Activated CD4-positive, alpha-beta T cell treated with anti-CD3 and anti-CD28 coated beads for 1 hour (primary cell): Measurements from ENCODE around the gene STON2.
"Not testable (repeated sequence)": the region's sequence is repeated elsewhere in the genome, so short reads cannot be mapped to it uniquely, and the experiment has no call there.

Experiments
- DNase-seq: peaks from one replicate; pipeline ENCODE4 v3.0.0-alpha.2; 2020

STON2 gene, protein sequence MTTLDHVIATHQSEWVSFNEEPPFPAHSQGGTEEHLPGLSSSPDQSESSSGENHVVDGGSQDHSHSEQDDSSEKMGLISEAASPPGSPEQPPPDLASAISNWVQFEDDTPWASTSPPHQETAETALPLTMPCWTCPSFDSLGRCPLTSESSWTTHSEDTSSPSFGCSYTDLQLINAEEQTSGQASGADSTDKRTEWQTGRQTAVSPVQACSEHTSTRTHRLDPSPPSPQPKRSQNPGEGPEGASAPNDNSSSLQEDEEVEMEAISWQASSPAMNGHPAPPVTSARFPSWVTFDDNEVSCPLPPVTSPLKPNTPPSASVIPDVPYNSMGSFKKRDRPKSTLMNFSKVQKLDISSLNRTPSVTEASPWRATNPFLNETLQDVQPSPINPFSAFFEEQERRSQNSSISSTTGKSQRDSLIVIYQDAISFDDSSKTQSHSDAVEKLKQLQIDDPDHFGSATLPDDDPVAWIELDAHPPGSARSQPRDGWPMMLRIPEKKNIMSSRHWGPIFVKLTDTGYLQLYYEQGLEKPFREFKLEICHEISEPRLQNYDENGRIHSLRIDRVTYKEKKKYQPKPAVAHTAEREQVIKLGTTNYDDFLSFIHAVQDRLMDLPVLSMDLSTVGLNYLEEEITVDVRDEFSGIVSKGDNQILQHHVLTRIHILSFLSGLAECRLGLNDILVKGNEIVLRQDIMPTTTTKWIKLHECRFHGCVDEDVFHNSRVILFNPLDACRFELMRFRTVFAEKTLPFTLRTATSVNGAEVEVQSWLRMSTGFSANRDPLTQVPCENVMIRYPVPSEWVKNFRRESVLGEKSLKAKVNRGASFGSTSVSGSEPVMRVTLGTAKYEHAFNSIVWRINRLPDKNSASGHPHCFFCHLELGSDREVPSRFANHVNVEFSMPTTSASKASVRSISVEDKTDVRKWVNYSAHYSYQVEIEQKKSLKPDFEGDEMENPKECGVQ

DNA sequence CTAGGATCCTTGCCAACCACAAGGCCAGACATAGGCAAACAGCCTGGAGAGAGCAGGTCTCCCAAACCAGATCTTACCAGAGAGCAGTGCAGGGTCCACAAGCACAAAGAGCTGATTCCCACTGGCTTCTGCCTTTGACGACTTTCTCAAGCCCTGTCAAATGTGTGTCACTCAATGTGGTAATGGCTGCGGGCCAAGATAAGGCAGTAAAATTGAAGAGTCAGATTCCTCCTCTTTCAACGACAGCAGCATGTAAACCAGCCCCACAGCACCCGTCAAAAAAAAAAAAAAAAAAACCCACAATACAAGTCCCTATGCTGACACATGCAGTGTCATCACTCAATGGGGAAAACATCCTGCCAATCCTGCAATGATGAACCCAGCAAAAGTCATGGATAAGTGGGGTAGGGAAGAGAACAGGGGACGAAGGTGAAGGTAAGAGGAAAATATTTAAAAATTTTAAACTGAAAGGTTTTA lies at the start of gene STON2:
Gene STON2 (minus strand): TSS at position 123 of the 477 bp plus-strand sequence. CDS start 1,942 bp downstream, outside the sequence.
- no peak for DNase-seq

DNA sequence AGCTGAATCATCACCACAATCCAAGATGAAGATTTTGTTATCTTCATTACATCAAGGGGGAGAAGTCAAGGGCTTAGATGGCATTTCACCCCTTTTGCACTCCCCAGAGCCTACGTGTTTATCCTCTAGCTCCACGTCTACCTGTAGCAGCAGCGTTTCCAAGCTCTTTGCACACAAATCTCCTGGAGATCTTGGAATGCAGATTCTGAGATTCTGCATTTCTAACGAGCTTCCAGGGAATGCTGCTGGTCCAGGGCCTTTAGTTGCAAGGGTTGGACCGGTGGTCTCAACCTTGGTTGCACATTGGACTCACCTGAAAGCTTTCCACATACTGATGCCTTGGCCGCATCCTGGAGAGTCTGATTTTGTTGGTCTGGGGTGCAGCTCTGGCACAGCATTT lies 49.5 kb upstream of the STON2 start:
- no peak for DNase-seq

DNA sequence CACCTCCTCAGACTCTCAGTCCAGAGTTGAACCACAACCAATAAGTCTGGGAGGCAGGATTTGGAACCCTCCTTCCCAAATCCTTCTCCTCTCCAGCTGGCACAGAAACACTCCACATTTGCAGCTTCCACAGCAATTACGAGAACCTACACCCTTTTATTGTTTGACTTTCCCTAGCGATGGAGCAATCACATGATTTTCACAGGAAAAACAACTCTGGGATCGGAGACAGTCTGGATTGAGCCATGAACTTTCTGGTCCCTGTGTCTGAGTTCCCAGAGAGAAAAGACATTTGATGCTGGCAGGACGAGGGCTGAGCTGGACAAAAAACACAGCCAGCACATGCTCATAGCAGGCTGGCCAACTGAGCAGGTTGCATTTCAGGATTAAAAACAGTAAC lies 49.0 kb upstream of the STON2 start:
- no peak for DNase-seq

DNA sequence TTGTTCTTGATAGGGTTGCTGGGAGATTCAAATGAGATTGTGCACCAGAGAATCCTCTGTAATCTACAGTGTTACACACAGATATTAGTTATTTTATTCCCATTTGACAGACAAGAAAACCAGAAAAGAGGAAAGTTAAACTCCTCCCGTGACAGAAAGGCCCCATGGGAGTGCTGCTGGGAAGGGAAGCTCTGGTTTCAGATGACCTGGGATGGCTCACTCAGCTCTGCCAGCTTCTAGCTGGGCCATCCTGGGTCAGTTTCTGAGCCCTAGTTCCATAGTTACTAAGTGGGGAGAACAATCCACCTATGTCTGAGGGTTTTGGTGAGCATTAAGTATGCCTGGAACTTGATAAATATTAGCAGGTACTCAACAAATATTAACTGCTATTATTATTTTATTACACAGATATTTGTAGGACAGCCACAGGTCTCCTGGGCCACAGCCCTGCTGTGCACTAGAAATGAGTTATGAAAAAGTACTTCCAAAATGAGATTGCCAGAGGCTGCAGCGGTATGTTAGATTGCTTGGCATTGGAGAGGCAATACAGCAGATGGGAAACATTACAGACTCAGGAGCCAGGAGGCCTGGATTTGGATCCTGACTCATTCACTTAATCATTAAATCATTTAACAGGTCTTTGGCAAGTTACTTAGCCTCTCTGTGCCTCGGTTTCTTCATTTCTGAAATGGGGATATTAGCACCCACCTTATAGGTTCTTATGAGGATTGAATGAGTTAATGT lies 47.1 kb upstream of the STON2 start:
- DNase-seq, result no peak

DNA sequence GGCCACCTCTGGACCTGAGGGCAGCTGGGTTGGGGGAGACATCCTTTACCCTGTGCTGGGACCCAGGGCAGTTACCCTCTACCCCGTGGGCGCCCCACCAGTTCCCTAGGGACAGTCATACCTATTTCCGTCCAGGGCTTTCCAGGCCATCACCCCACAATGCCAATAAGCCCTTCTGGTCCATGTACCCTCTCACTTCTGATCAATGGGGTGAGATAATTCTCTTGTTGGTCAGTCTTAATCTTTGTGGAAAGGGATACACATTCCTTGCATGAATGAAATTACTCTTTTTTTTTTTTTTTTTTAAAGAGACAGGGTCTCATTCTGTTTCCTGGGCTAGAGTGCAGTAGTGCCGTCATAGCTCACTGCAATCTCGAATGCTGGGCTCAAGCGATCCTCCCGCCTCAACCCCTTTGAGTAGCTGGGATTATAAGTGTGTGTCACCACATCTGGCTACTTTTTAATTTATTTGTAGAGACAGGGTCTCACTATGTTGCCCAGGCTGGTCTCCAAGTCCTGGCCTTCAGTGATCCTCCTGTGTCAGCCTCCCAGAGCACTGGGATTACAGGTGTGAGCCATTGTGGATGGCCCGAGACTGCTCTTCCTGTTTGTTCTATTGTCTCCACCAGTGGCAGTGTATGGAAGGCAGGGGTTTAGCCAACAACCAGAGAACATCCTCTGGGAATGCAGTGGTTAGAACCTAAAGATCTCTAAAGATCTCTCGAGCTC lies 46.3 kb upstream of the STON2 start:
- no peak for DNase-seq

DNA sequence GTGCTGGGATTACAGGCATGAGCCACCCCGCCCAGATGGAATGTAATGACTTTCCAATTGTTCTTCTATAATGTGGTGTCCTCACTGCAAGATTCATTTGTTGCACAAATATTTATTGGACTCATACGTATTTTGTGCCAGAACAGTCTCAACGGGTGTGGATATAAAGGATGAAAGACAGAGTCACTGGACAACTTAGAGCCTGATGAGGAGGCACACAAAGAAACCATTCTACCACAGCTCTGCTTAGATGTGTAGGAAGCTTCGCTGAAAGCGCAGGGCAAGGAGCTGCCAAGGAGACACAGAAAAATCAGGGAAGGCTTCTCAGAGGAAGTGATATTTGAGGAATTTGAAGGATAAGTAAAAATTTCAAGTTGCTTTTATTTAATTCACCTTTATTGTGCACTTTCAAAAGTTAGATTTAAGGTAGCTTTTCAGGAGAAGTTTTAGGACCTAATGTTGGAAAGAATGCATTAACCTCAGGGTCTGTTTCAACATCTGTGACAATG lies 41.6 kb upstream of the STON2 start:
- DNase-seq, result no peak

DNA sequence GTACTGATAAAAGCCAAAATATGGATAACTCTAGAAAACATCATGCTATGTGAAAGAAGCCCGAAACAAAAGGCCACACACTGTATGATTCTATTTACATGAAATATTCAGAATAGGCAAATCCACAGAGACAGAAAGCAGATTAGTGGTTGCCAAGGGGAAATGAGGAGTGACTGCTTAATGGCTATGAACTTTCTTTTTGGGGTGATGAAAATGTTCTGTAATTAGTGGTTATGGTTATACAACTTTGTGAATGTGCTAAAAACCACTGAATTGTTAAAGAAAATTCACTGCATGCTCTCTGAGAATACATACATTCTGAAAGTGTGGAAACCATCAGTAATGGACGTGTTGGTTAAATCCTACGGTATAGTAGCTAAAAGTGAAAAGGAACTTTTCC lies 39.9 kb upstream of the STON2 start:
- DNase-seq, result no peak

DNA sequence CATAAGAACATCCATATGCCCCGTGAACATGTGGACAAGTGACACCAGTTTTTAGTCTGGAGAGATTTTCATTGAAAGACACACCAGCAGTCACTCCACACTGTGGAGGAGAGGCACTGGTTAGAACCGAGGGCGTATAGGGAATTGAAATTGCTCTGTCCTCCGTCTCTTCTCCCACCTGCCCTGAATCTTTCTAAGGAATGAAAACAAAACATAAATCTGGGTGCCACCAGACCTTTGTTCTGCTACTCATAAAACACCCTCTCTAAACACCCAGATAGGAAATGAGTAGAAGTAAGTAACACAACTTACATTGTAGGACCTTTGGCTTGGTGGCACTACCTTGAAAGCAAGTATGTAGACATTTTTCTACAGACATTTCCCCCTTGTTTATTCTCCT lies 37.1 kb upstream of the STON2 start:
- DNase-seq, result no peak

DNA sequence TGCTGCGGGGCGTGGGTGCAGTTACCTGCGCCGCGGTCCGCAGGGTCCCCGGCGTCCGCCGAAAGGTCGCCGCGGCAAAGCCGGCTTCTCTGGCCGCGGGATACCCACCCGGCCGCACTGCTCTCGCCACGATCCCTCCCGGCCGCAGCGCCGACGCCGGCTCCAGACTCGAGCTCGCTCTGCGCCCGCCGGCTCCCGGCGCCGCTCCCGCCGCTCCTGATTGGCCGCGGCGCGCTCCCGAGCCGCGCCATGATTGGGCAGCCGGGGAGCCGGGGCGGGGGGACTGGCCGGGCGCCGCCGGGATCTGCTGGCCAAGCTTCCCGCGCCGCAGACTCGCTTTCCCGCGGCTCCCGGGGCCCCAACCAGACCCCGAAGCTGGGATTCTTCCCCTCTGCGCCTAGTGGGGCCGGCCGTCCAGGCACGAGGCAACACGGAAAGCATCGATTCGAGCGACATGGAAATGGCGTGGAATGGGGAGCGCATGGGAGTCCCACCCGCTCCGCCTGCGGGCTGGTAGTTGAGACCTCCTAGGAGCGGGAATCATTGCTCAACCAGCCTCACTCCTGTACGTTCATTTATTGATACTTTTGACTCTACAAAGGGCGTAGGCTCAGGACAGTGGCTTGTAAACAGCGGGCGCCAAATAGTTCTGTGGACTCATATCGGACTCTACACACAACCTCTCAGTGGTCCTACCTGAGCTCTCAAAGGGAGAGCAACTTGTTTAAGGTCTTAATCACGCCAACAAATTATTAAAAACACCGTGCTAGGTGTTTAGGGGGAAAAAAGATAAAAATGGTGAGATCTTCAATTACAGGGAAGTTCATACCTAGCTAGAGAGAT lies 36.4 kb upstream of the STON2 start:
- DNase-seq, result no peak

DNA sequence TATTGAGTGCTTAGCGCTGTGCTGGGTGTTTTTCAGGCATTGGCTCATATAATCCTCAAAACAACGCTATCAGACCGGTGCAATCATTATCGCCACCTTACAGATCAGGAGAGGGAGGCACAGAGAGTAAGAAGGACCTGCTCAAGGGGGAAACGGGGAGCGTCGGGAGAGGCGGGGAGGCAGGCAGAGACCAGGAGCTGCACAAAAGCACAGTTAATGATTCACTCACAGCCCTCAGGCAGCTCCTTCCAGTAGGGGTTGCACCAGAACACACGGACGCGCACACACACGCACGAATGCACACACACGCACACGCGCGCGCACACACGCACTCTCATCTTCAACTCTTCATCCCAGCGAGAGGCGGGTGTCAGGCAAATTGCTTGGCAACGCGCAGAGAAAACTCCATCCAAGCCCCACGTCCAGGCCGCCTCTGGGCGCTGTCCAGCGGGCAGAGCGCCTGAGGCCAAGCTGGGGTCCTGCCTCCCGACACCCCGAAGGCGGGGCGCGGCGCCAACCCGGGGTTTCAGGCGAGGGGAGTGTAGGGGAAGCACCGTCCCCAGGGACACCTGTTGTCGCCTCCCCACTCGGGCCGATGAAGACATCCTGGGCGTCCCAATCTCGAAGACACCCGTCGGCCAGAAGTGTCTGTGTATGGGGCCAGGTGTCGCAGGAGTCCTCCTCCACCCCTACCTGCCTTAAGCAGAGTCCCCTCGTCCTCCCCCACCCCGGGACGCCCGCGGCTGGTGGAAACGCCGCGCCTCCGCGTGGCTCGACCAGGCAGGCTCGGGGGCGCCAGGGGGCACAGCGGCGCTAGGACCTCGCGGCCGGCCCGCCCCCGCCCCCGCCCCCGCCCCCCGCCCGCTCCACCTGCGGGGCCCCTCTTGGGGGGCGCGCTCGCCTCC lies 35.5 kb upstream of the STON2 start:
- no peak for DNase-seq

DNA sequence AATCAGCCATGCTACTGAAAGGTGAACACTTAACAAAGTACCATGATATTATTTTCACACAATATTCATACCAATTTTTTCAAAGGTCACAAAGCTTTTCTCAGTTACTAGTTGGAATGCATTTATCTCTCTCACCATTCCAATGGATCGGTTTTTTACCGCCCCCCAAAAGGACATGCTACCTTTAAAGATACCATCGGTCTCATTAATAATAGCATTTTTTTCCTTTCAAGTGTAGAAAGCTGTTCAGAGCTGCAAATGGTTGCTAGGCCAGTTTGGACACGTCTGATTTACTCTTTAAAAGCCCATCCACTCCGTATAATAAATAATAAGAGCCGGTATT lies 34.9 kb upstream of the STON2 start:
- no peak for DNase-seq

DNA sequence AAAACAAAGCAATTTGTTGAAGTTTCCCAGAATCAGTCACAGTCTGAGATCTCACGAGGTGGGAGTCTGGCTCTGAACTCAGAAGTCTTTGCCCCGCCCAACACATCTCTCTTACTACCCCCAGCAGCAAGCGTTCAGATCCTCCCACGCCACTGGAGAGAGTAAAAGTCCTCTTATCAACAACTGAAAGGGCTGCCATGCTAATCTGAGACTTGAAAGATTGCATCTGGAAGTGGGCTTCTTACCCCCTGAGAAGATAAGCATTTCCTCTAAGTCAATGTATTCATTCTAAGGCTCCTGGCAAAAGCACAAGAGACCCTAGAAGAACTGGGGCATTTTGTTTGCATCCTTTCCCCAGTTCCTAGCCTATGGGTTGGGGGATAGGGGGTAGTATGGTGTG lies 34.1 kb upstream of the STON2 start:
- no peak for DNase-seq

DNA sequence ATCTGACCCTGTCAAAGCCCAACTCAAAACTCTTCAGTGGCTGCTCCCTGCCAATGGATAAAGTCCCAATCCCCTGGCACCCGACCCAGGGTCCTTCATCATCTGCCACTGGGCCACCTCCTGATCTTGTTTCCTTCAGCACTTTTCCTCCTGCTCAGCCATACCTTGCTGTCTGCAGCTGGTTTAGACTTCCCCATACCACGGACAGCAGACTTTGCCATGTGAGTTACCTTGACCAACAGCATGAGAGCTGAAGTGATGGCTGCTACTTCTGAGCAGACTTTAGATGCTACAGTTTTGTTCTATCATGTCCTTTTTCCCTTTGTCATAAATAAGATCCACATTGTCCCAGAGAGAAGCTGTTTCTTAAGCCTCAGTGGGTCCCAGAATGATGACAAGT lies 33.3 kb upstream of the STON2 start:
- DNase-seq, result no peak

DNA sequence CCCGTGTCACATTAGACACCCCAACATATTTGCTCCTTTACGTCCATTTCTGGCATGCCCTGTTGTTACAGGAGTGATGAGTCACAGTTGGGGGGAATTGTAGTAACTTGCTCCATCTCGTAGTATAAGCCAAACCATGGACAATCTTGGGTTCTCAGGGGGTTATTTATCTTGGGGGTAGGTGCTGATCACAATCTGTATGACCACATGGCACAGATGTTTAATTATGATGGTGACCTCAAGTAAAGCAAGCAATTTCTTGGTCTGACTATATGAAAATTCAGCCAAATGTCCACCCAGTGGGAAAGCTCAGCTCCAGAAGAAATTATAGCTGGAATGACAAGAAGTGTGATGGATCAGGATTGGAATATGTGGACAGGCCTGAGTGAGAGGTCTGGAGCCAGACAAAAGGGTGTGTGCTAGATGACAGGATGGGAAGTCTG lies 32.1 kb upstream of the STON2 start:
- no peak for DNase-seq

DNA sequence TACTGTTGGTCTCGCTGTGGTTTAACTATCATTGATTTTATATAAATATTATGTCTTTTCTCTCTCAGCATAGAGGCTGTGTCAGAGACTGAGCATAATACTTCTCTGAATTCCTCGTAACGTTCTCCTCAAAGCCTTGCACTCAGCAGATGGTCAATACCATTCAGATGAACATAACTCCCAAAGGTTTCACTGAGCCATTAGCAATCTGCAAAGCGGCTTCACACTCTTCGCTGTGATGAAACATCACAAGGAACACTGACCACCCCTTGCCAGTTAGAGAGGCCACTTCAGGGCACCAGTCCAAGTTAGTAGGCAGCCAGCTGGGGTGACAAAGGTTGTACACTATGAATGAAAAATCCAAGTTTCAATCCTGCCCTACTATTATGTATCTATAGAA lies 30.1 kb upstream of the STON2 start:
- no peak for DNase-seq

DNA sequence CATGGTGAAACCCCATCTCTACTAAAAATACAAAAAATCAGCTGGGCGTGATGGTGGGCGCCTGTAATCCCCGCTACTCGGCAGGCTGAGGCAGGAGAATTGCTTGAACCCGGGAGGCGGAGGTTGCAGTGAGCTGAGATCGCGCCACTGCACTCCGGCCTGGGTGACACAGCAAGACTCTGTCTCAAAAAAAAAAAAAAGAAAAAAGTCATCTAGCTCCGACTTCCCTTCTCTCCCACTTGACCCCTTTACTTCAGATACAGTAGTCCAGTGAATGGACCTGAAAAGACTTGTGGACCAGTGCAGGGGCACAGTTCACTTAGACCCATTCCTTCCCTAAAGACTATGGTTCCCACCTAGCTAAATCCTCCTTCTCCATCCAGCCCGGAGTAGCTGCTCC lies 29.6 kb upstream of the STON2 start:
- DNase-seq, result not testable (repeated sequence)

DNA sequence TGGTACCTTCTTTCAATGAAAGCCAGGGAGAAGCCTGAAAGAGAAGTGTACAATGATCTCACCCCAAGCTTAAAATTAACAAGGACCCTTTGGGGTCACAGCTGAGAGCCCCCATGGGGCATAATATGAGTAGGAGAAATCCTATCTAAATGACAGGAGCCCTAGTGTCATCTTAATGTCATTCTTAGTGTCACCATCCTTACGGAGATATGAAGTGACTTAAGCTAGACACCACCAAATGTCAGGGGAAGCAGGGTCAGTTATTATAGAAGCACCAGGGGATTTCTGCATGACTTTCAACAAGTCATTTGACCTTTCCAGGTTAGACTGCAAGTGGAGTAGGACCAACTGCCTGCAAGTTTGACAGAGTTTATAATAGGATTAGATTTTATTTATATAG lies 28.9 kb upstream of the STON2 start:
- no peak for DNase-seq

DNA sequence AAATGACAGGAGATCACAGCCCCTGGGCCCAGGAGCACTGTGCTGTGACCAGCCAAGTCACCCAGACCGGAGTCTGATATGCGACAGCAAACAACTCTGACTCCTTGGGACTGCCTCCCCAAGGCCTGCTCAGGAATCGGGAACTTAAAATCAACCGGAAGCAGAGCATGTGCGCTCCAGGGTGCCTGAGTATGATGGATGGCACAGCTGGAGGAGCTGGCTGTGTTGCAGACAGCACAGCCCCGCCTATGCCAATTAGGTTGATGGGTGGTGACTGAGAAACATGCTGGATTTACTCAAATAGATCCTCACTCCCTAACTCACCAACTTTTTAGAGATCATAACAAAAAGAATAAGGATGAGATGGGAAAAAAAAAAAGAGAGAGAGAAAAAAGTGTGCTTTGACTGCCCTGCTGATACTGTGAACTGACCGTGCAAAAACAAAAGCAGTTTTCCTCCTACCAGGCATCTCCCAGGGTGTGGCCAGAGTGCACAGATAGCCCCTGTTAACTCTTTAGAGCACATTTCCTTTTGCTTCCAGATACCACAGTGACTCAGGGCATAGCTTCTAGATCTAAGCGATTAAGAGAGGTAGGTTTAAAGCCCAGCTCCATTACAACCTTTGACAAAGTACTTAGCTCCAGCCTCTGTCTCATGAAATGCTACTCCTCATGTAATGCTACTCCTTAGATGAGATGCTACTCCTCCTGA lies 27.4 kb upstream of the STON2 start:
- no peak for DNase-seq

DNA sequence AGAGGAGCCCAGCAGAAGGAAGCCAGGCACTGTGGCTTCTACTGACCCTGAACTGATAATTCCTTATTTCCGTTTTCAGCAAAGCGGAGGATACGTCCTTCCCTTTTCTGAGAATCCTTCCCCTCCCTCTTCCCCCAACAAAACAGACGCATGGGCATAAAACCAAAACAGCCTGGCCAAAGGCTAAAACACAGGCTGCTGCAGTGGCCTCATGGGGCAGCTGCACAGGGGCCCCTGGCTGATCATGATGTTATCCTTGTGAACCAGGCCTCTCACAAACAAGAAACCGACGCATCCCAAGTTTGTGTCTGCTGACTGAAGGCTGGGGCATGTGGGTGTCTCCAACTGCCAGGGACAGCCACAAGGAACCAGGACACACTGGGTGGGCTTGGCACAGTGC lies 23.4 kb upstream of the STON2 start:
- no peak for DNase-seq
